GM19455 (cell line): ENCODE results near the gene PCDHGA12.
"Not testable (repeated sequence)": the region's sequence is repeated elsewhere in the genome, so short reads cannot be mapped to it uniquely, and the experiment has no call there.

Experiments
- ATAC-seq: cut with Tn5 transposase; IDR thresholded peaks from one replicate; pipeline ENCODE4 v1.9.1; 2021; ENCODE audit not compliant: unreplicated experiment

Gene PCDHGA12

DNA sequence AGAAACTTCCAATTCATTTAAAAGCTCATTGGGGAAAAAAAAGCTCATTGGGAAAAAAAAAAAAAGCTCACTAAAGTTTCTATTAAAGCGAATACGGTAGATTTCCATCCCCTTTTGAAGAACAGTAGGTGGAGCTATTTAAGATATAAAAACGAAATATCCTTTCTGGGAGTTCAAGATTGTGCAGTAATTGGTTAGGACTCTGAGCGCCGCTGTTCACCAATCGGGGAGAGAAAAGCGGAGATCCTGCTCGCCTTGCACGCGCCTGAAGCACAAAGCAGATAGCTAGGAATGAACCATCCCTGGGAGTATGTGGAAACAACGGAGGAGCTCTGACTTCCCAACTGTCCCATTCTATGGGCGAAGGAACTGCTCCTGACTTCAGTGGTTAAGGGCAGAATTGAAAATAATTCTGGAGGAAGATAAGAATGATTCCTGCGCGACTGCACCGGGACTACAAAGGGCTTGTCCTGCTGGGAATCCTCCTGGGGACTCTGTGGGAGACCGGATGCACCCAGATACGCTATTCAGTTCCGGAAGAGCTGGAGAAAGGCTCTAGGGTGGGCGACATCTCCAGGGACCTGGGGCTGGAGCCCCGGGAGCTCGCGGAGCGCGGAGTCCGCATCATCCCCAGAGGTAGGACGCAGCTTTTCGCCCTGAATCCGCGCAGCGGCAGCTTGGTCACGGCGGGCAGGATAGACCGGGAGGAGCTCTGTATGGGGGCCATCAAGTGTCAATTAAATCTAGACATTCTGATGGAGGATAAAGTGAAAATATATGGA, at the start of gene PCDHGA12:
Gene PCDHGA12, plus strand, starts transcription at position 176 of the 782 bp plus-strand sequence. Its CDS starts 253 bp downstream, at position 429.
- ATAC-seq: peak; percentile 89

GRCh38 chr5:141382469-141383294, 47.6 kb upstream of the PCDHGA12 start, which contains the start of gene PCDHGA7:
PCDHGA7 (plus strand) TSS chr5:141382742; CDS start chr5:141382900, 158 bp downstream.
- no peak for ATAC-seq

- ATAC-seq: no peak
These were observed 47.0 kb upstream of the PCDHGA12 start for GRCh38 chr5:141383345-141383744.

DNA sequence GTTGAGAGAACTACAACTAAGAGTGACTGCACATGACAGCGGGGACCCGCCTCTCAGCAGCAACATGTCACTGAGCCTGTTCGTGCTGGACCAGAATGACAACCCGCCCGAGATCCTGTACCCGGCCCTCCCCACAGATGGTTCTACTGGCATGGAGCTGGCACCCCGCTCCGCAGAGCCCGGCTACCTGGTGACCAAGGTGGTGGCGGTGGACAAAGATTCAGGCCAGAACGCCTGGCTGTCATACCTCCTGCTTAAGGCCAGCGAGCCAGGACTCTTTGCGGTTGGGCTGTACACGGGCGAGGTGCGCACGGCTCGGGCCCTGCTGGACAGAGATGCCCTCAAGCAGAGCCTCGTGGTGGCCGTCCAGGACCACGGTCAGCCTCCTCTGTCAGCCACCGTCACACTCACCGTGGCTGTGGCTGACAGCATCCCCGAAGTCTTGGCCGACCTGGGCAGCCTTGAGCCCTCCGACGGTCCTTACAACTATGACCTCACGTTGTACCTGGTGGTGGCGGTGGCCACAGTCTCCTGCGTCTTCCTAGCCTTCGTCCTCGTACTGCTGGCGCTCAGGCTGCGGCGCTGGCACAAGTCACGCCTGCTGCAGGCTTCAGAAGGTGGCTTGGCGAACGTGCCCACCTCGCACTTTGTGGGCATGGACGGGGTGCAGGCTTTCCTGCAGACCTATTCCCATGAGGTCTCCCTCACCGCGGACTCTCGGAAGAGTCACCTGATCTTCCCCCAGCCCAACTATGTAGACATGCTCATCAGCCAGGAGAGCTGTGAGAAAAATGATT, 45.6 kb upstream of the PCDHGA12 start:
- no peak for ATAC-seq

- not testable (repeated sequence) for ATAC-seq
These were observed 42.6 kb upstream of the PCDHGA12 start, which contains the start of gene PCDHGB4 for GRCh38 chr5:141387557-141388311. PCDHGB4 (plus strand) TSS chr5:141387698; CDS start chr5:141387885, 187 bp downstream.

GRCh38 chr5:141388661-141389060, 41.6 kb upstream of the PCDHGA12 start:
- no peak for ATAC-seq

DNA sequence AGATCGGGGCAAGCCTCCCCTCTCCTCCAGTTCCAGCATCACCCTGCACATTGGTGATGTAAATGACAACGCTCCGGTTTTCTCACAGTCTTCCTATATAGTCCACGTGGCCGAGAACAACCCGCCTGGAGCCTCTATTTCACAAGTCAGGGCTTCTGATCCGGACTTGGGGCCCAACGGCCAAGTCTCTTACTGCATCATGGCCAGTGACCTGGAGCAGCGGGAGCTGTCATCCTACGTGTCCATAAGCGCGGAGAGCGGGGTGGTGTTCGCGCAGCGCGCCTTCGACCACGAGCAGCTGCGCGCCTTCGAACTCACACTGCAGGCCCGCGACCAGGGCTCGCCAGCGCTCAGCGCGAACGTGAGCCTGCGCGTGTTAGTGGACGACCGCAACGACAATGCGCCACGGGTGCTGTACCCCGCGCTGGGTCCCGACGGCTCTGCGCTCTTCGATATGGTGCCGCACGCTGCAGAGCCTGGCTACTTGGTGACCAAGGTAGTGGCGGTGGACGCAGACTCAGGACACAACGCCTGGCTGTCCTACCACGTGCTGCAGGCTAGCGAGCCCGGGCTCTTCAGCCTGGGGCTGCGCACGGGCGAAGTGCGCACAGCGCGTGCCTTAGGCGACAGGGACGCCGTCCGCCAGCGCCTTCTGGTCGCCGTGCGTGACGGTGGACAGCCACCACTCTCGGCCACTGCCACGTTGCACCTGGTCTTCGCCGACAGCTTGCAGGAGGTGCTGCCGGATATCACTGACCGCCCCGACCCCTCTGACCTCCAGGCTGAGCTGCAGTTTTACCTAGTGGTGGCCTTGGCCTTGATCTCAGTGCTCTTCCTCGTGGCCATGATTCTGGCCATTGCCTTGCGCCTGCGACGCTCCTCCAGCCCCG, 40.9 kb upstream of the PCDHGA12 start:
- ATAC-seq: no peak

GRCh38 chr5:141392429-141393198, 37.7 kb upstream of the PCDHGA12 start, which contains the start of gene PCDHGA8:
PCDHGA8 (plus strand) TSS chr5:141392633; CDS start chr5:141392814, 181 bp downstream.
- ATAC-seq: no peak

DNA sequence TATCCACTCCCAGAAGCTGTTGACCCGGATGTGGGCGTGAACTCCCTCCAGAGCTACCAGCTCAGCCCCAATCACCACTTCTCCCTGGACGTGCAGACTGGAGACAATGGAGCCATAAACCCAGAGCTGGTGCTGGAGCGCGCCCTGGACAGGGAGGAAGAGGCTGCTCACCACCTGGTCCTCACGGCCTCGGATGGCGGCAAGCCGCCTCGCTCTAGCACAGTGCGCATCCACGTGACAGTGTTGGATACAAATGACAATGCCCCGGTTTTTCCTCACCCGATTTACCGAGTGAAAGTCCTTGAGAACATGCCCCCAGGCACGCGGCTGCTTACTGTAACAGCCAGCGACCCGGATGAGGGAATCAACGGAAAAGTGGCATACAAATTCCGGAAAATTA, 37.0 kb upstream of the PCDHGA12 start:
- no peak for ATAC-seq

DNA sequence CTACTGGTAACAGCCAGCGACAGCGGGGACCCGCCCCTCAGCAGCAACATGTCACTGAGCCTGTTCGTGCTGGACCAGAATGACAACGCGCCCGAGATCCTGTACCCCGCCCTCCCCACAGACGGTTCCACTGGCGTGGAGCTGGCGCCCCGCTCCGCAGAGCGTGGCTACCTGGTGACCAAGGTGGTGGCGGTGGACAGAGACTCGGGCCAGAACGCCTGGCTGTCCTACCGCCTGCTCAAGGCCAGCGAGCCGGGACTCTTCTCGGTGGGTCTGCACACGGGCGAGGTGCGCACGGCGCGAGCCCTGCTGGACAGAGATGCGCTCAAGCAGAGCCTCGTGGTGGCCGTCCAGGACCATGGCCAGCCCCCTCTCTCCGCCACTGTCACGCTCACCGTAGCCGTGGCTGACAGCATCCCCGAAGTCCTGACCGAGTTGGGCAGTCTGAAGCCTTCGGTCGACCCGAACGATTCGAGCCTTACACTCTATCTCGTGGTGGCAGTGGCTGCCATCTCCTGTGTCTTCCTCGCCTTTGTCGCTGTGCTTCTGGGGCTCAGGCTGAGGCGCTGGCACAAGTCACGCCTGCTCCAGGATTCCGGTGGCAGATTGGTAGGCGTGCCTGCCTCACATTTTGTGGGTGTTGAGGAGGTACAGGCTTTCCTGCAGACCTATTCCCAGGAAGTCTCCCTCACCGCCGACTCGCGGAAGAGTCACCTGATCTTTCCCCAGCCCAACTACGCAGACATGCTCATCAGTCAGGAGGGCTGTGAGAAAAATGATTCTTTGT, 35.7 kb upstream of the PCDHGA12 start:
- not testable (repeated sequence) for ATAC-seq

- ATAC-seq: peak; percentile 97
These were observed 32.4 kb upstream of the PCDHGA12 start, which contains the start of gene PCDHGB5 for GRCh38 chr5:141397756-141398551. PCDHGB5 (plus strand) TSS chr5:141397947; CDS start chr5:141398128, 181 bp downstream.

DNA sequence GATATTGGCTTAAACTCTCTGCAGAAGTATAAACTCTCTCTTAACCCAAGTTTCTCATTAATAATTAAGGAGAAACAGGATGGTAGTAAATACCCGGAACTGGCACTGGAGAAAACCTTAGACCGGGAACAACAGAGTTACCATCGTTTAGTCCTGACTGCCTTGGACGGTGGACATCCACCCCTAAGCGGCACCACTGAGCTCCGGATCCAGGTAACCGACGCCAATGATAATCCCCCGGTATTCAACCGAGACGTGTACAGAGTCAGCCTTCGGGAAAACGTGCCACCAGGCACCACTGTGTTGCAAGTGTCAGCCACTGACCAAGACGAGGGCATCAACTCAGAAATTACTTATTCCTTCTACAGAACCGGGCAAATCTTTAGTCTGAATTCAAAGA, 31.7 kb upstream of the PCDHGA12 start:
- ATAC-seq: no peak

- ATAC-seq: no peak
These were observed 30.6 kb upstream of the PCDHGA12 start for GRCh38 chr5:141399555-141400258.

GRCh38 chr5:141402553-141403243, 27.6 kb upstream of the PCDHGA12 start, which contains the start of gene PCDHGA9:
PCDHGA9 (plus strand) TSS chr5:141402778; CDS start chr5:141402953, 175 bp downstream.
- ATAC-seq: no peak

- ATAC-seq: no peak
These were observed 26.9 kb upstream of the PCDHGA12 start for GRCh38 chr5:141403387-141403786.
